ENCODE measurements around the gene SLC26A6.

SLC26A6 gene

DNA sequence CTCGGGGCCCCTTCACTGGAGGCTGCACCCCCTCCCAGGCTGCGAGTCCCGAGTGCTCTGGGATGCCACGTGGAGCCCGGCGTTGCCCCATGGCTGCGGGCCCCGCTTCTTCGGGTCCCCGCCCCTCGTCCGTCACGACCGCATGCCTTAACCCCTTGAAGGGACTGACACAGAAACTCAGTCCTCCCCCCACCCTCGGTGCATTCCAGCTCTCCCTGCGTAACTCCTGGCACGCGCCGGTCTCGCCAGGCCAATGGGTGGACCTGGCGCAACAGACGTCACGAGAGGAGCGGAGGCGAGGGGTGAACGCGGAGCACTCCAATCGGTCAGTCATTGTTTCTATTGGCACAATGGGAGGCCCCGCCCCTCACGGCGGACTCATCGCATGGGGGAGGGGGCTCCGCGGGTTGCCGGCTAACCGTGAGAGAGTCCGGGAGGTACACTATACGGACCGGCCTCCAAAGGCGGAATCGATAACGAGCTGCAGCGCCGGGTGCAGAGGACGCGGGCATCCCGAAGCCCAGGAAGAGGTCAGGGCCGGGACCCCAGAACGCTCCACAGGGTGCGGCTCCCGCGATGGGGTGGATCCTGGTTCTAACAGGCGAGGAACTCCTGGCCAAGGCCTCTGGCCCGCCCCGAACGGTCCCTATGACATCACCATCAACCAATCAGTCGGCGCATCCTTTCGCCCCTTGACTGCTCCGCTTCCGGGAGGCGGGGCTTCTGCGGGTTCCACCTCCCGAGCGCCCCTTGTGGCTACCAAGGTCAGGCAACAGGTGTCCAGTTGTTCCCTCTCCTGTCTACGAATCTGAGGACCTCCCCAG lies 28.4 kb upstream of the SLC26A6 start:
- peak; percentile 98 for DNase-seq (ENCODE audit: low read depth in 1 of 2, low spot score in 1 of 2)
- peak; percentile 76 for TF ChIP-seq POLR2AphosphoS5 (IDR thresholded peaks at IDR 0.05; ENCODE audit: low read depth)
- peak; percentile 52 for TF ChIP-seq REST (IDR thresholded peaks at IDR 0.05; ENCODE audit: insufficient replicate concordance, low read depth)
- peak; percentile 76 for TF ChIP-seq CTCF (IDR thresholded peaks at IDR 0.05; ENCODE audit: insufficient read depth, low read length)
- TF ChIP-seq GABPA (IDR thresholded peaks at IDR 0.05; ENCODE audit: low read depth): no peak
- peak; percentile 22; the same call in 1 of the 2 replicates for TF ChIP-seq SPI1 (IDR thresholded peaks at IDR 0.05; ENCODE audit: borderline replicate concordance, low read depth)
- Histone ChIP-seq H3K27ac (replicated peaks) (peak overlapping the region; percentile 73), H3K4me3 (replicated peaks; ENCODE audit: insufficient read depth, low read length) (peak overlapping the region; percentile 50), H3K27me3 (ENCODE audit: insufficient read depth, poor library complexity, severe bottlenecking) (peaks cover 3% of the 10 kb centered on the region)

GRCh38 chr3:48662753-48663488 lies 27.7 kb upstream of the SLC26A6 start, which contains the start of gene CELSR3:
Gene CELSR3, minus strand, starts transcription at chr3:48662886. Its CDS starts 252 bp downstream, at chr3:48662634.
- peak; percentile 77 for TF ChIP-seq REST (IDR thresholded peaks at IDR 0.05; ENCODE audit: insufficient replicate concordance, low read depth)
- no peak; the same call in 1 of the 2 replicates for TF ChIP-seq POLR2AphosphoS5 (IDR thresholded peaks at IDR 0.05; ENCODE audit: low read depth)
- no peak for TF ChIP-seq SPI1 (IDR thresholded peaks at IDR 0.05; ENCODE audit: borderline replicate concordance, low read depth)
- no peak for TF ChIP-seq CTCF (IDR thresholded peaks at IDR 0.05; ENCODE audit: insufficient read depth, low read length)
- no peak for TF ChIP-seq GABPA (IDR thresholded peaks at IDR 0.05; ENCODE audit: low read depth)
- peak within 1 kb of the TSS; percentile 50 for H3K4me3 ChIP-seq (replicated peaks; ENCODE audit: insufficient read depth, low read length)
- peaks cover 3% of the 10 kb centered on the region for H3K27me3 ChIP-seq (ENCODE audit: insufficient read depth, poor library complexity, severe bottlenecking)
- DNase-seq (ENCODE audit: low read depth in 1 of 2, low spot score in 1 of 2): peak; percentile 73 to 84
- H3K27ac ChIP-seq (replicated peaks): peak within 1 kb of the TSS; percentile 73

DNA sequence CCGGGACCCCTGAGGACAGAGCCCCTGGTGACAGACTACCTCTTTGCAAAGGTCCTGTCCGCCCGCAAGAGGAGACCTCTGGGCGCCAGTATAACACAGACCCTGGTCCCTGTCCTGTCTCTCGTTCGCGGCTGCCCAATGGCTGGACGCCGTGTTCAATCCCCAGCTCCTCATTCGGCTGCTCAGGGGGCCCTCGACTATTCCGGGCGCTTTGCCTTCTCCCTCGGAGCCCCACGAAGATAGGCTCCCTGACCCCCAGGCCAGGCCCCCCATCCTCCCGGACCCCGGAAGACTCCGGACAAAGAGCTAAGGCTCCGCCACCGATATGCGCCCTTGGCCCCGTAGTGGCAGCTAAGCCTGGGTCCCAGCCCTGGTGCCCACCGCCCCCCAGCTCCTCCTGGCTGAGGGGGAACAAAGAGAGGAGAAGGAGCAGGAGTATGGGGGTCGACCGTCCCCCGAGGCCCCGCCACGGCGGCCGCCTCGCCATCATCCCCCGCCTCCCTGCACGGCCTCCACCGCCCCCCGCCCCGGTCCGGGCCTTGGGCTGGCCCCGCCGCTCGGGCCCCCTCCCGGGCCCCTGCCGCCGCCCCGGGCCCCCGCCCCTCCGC lies 27.0 kb upstream of the SLC26A6 start:
- peak overlapping the region; percentile 50; the same call in 1 of the 2 replicates for H3K4me3 ChIP-seq (replicated peaks; ENCODE audit: insufficient read depth, low read length)
- no peak overlapping the region for H3K27ac ChIP-seq (replicated peaks)
- TF ChIP-seq REST (IDR thresholded peaks at IDR 0.05; ENCODE audit: insufficient replicate concordance, low read depth): no peak
- TF ChIP-seq SPI1 (IDR thresholded peaks at IDR 0.05; ENCODE audit: borderline replicate concordance, low read depth): no peak
- TF ChIP-seq GABPA (IDR thresholded peaks at IDR 0.05; ENCODE audit: low read depth): no peak
- TF ChIP-seq CTCF (IDR thresholded peaks at IDR 0.05; ENCODE audit: insufficient read depth, low read length): no peak
- TF ChIP-seq POLR2AphosphoS5 (IDR thresholded peaks at IDR 0.05; ENCODE audit: low read depth): no peak
- DNase-seq (ENCODE audit: low read depth in 1 of 2, low spot score in 1 of 2): no peak
- H3K27me3 ChIP-seq (ENCODE audit: insufficient read depth, poor library complexity, severe bottlenecking): peaks cover 3% of the 10 kb centered on the region
